ENCODE results near the gene LYRM4.

DNA sequence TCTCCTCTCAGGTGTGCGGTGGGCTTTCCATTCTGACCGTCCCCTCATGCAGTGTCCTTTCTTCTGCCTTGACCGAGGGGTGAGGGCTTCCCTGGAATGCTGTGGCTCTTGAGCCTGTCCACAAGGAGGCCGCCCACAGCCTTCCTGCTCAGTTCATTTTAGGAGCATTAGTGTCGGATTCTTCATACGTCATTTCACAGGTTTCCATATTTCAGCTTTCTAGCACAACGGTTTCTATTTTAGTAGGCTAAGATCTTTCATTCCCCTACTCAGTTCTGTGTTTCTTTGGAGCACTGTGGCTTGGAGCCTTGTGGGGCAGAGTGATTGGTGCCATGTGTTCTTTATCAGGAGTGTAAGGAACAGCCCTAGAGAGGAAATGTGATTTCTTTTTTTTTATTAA lies 170.1 kb downstream of the LYRM4 start:
- TF ChIP-seq, protein P1, sequence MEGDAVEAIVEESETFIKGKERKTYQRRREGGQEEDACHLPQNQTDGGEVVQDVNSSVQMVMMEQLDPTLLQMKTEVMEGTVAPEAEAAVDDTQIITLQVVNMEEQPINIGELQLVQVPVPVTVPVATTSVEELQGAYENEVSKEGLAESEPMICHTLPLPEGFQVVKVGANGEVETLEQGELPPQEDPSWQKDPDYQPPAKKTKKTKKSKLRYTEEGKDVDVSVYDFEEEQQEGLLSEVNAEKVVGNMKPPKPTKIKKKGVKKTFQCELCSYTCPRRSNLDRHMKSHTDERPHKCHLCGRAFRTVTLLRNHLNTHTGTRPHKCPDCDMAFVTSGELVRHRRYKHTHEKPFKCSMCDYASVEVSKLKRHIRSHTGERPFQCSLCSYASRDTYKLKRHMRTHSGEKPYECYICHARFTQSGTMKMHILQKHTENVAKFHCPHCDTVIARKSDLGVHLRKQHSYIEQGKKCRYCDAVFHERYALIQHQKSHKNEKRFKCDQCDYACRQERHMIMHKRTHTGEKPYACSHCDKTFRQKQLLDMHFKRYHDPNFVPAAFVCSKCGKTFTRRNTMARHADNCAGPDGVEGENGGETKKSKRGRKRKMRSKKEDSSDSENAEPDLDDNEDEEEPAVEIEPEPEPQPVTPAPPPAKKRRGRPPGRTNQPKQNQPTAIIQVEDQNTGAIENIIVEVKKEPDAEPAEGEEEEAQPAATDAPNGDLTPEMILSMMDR (conservative IDR thresholded peaks at IDR 0.05 in 1 of 2, IDR thresholded peaks at IDR 0.05 in 1 of 2; ENCODE audit: low read depth in 1 of 2, low read length in 2 of 2) = no peak
- no peak for TF ChIP-seq EZH2 (IDR thresholded peaks at IDR 0.05; ENCODE audit: low read length, missing control alignments)
